Measurements from ENCODE around the gene ZDHHC21.

- TF ChIP-seq CTCF (IDR thresholded peaks at IDR 0.05 in 2 of 3, conservative IDR thresholded peaks at IDR 0.05 in 1 of 3; ENCODE audit: insufficient read depth in 2 of 3, low read depth in 1 of 3, low read length in 3 of 3) (no peak), CREM (IDR thresholded peaks at IDR 0.05; ENCODE audit: low read depth) (no peak)
- TF ChIP-seq, protein P1, sequence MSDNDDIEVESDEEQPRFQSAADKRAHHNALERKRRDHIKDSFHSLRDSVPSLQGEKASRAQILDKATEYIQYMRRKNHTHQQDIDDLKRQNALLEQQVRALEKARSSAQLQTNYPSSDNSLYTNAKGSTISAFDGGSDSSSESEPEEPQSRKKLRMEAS (CRISPR knock-in tag; IDR thresholded peaks at IDR 0.05) = no peak
These were observed 65.7 kb downstream of the ZDHHC21 start for GRCh38 chr9:14627513-14627912.

Measured in K562 (cell line).